Neural progenitor cell (in vitro differentiated cells): Measurements from ENCODE around the gene NPFFR2. TPM values are rescaled to one million over a fixed set of nuclear protein-coding genes. Genes with fewer than 3 reads are reported as not detected.
"Not testable (repeated sequence)": the region's sequence is repeated elsewhere in the genome, so short reads cannot be mapped to it uniquely, and the experiment has no call there.

Experiments
- DNase-seq: peaks from one replicate; pipeline ENCODE4 v3.0.0-alpha.2; 2016; ENCODE audit warnings: low spot score
- H2AFZ ChIP-seq: fragments of 200-600 bp; sonication (generic); replicated peaks from 2 replicates; pipeline ENCODE4 v1.6.1; 2016; ENCODE audit warnings: antibody characterized with exemption
- H3F3A ChIP-seq: fragments of 200-600 bp; sonication (generic); 2 replicates; pipeline ENCODE4 v1.6.1; 2016; ENCODE audit warnings: antibody characterized with exemption, low read depth
- H3K27ac ChIP-seq: fragments of 200-600 bp; sonication (generic); 2 replicates; pipeline ENCODE4 v1.5.1; 2016; ENCODE audit warnings: mild to moderate bottlenecking
- H3K27me3 ChIP-seq: fragments of 200-600 bp; sonication (generic); 2 replicates; pipeline ENCODE4 v1.6.1; 2016; ENCODE audit warnings: mild to moderate bottlenecking, moderate library complexity
- H3K36me3 ChIP-seq: fragments of 200-600 bp; sonication (generic); 2 replicates; pipeline ENCODE4 v1.5.1; 2016
- H3K4me1 ChIP-seq: fragments of 200-600 bp; sonication (generic); 2 replicates; pipeline ENCODE4 v1.6.1; 2016; ENCODE audit warnings: mixed run types
- H3K4me2 ChIP-seq: fragments of 200-600 bp; sonication (generic); 2 replicates; pipeline ENCODE4 v1.6.1; 2016
- H3K4me3 ChIP-seq: fragments of 200-600 bp; sonication (generic); 2 replicates; pipeline ENCODE4 v1.5.1; 2016
- H3K79me2 ChIP-seq: fragments of 200-600 bp; sonication (generic); 2 replicates; pipeline ENCODE4 v1.6.1; 2016; ENCODE audit warnings: low read depth
- H3K9ac ChIP-seq: fragments of 200-600 bp; sonication (generic); 2 replicates; pipeline ENCODE4 v1.6.1; 2016
- H3K9me3 ChIP-seq: fragments of 200-600 bp; sonication (generic); 2 replicates; pipeline ENCODE4 v1.5.1; 2016; ENCODE audit warnings: low read depth
- H4K20me1 ChIP-seq: fragments of 200-600 bp; sonication (generic); 2 replicates; pipeline ENCODE4 v1.6.1; 2016; ENCODE audit warnings: low read depth
- H3K27ac Mint-ChIP-seq: 3 replicates; pipeline ENCODE4 v1.8.0; 2021; ENCODE audit warnings: mixed read lengths
- H3K27me3 Mint-ChIP-seq: 2 replicates; pipeline ENCODE4 v1.8.0; 2022; ENCODE audit warnings: low read depth, mild to moderate bottlenecking, inconsistent platforms, moderate library complexity, mixed read lengths; ENCODE audit not compliant: insufficient read depth
- H3K36me3 Mint-ChIP-seq: 3 replicates; pipeline ENCODE4 v1.8.0; 2021; ENCODE audit warnings: mixed read lengths
- H3K4me1 Mint-ChIP-seq: 3 replicates; pipeline ENCODE4 v1.8.0; 2021; ENCODE audit warnings: mixed read lengths
- H3K4me3 Mint-ChIP-seq: 3 replicates; pipeline ENCODE4 v1.8.0; 2021; ENCODE audit warnings: mild to moderate bottlenecking, moderate library complexity, mixed read lengths
- H3K9me3 Mint-ChIP-seq: 3 replicates; pipeline ENCODE4 v1.8.0; 2020; ENCODE audit warnings: mixed read lengths
- CTCF ChIP-seq: fragments of 200-600 bp; sonication (generic); IDR thresholded peaks from 2 replicates; pipeline ENCODE4 v1.5.1; 2017; ENCODE audit warnings: antibody characterized with exemption, mild to moderate bottlenecking
- EZH2 ChIP-seq: fragments of 200-600 bp; sonication (generic); IDR thresholded peaks from 2 replicates; pipeline ENCODE4 v1.6.1; 2017; ENCODE audit warnings: antibody characterized with exemption, mild to moderate bottlenecking, moderate library complexity
- EZH2phosphoT487 ChIP-seq: fragments of 200-600 bp; sonication (generic); IDR thresholded peaks from 2 replicates; pipeline ENCODE4 v1.6.1; 2017; ENCODE audit warnings: antibody characterized with exemption
- total RNA-seq: library from RNA; depleted of rRNA; stranded (reverse); fragments of >200 nt; gene quantifications from 2 replicates; pipeline ENCODE4 v1.2.3, GENCODE V29; 2015; ENCODE audit warnings: low replicate concordance

NPFFR2 gene
- total RNA-seq, 1 donor from 2014 or later = 2.1 TPM

- Histone ChIP-seq H3K9me3 (no peaks in the 10 kb centered on the region), H3K9ac (no peak overlapping the region), H4K20me1 (no peaks in the 10 kb centered on the region), H3K79me2 (no peaks in the 10 kb centered on the region), H3K4me2 (no peak overlapping the region), H3K27ac (no peak overlapping the region), H3K4me1 (no peaks in the 10 kb centered on the region), H2AFZ (no peak overlapping the region), H3K4me3 (no peak overlapping the region), H3K27me3 (no peaks in the 10 kb centered on the region), H3K36me3 (no peaks in the 10 kb centered on the region), H3F3A (no peaks in the 10 kb centered on the region)
- Mint-ChIP-seq H3K9me3 (peaks cover 5% of the 10 kb centered on the region), H3K4me1 (peaks cover 2% of the 10 kb centered on the region), H3K36me3 (no peaks in the 10 kb centered on the region), H3K27me3 (no peaks in the 10 kb centered on the region), H3K27ac (no peak overlapping the region), H3K4me3 (no peak overlapping the region)
- DNase-seq = no peak
- TF ChIP-seq EZH2 = no peak
- no peak for TF ChIP-seq EZH2phosphoT487
- TF ChIP-seq CTCF = no peak
Measured at GRCh38 chr4:72152731-72153130, 120.9 kb downstream of the NPFFR2 start.

DNA sequence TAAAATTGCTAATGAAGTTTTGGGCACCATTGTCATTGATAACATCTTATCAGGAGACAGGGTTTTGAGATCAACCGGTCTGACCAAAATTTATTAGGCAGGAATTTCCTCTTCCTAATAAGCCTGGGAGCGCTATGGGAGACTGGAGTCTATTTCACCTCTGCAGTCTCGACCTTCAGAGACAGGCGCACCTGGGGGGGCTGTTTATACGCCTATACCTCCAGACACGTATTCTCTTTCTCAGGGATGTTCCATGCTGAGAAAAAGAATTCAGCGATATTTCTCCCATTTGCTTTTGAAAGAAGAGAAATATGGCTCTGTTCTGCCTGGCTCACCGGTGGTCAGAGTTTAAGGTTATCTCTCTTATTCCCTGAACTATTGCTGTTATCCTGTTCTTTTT lies 121.8 kb downstream of the NPFFR2 start:
- H3K27ac Mint-ChIP-seq, H3K4me1 ChIP-seq, H3K36me3 ChIP-seq, H3K27me3 Mint-ChIP-seq, H3K79me2 ChIP-seq, H3K9ac ChIP-seq, H3F3A ChIP-seq, H3K4me2 ChIP-seq, H3K9me3 ChIP-seq, H3K27me3 ChIP-seq, H4K20me1 ChIP-seq, H3K9me3 Mint-ChIP-seq, H3K27ac ChIP-seq, H3K4me1 Mint-ChIP-seq, H3K4me3 ChIP-seq, DNase-seq, H3K36me3 Mint-ChIP-seq, H2AFZ ChIP-seq, H3K4me3 Mint-ChIP-seq: not testable (repeated sequence)

DNA sequence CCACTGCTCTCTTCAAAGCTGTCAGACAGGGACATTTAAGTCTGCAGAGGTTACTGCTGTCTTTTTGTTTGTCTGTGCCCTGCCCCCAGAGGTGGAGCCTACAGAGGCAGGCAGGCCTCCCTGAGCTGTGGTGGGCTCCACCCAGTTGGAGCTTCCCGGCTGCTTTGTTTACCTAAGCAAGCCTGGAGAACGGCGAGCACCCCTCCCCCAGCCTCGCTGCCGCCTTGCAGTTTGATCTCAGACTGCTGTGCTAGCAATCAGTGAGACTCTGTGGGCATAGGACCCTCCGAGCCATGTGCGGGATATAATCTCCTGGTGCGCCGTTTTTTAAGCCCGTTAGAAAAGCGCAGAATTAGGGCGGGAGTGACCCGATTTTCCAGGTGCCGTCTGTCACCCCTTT lies 137.5 kb downstream of the NPFFR2 start:
- H3K27ac Mint-ChIP-seq, H3K4me1 Mint-ChIP-seq, H3K27me3 ChIP-seq, H3K9me3 ChIP-seq, H4K20me1 ChIP-seq, H3F3A ChIP-seq, H3K4me1 ChIP-seq, H3K36me3 Mint-ChIP-seq, H3K27ac ChIP-seq, H2AFZ ChIP-seq, H3K4me3 Mint-ChIP-seq, H3K79me2 ChIP-seq, H3K4me3 ChIP-seq, H3K36me3 ChIP-seq, H3K9ac ChIP-seq, H3K27me3 Mint-ChIP-seq, H3K4me2 ChIP-seq, DNase-seq: not testable (repeated sequence)
- H3K9me3 Mint-ChIP-seq = peaks cover 13% of the 10 kb centered on the region

DNA sequence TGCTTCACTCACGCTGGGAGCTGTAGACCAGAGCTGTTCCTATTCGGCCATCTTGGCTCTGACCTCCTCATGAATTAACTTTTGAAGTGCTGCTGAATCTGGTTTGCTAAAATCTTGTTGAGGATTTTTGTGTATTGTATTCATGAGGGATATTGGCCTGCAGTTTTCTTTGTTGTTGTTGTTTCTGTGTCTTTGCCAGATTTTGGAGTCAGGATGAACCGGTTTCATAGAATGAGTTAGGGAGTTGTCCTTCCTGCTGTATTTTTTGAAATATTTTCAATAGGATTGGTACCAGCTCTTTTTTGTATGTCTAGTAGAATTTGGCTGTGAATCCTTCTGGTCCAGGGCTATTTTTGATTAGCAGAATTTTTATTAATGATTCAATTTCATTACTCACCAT lies 138.1 kb downstream of the NPFFR2 start:
- Mint-ChIP-seq H3K4me3 (no peak overlapping the region), H3K9me3 (peaks cover 13% of the 10 kb centered on the region), H3K27ac (no peak overlapping the region), H3K4me1 (no peaks in the 10 kb centered on the region), H3K36me3 (peaks cover 2% of the 10 kb centered on the region), H3K27me3 (no peaks in the 10 kb centered on the region)
- Histone ChIP-seq H3K4me1 (no peaks in the 10 kb centered on the region), H3K27me3 (no peaks in the 10 kb centered on the region), H3K27ac (no peak overlapping the region), H4K20me1 (no peaks in the 10 kb centered on the region), H2AFZ (no peak overlapping the region), H3K9ac (no peak overlapping the region), H3K36me3 (no peaks in the 10 kb centered on the region), H3K79me2 (no peaks in the 10 kb centered on the region), H3K4me2 (no peak overlapping the region), H3K4me3 (no peak overlapping the region), H3F3A (no peaks in the 10 kb centered on the region), H3K9me3 (no peaks in the 10 kb centered on the region)
- TF ChIP-seq CTCF (no peak), EZH2 (no peak), EZH2phosphoT487 (no peak)
- no peak for DNase-seq
